RWPE1 (cell line): ENCODE data around the gene SMARCA4.
"Not testable (repeated sequence)": the region's sequence is repeated elsewhere in the genome, so short reads cannot be mapped to it uniquely, and the experiment has no call there.

Experiments used
- CTCF ChIA-PET: fragments of 350-600 bp; sonication (Branson Sonifier 250); formaldehyde crosslinking; extraction: SDS; loops from one replicate; lab custom pipeline; 2021; lab: Yijun Ruan, JAX
- POLR2A ChIA-PET: fragments of 400-600 bp; formaldehyde crosslinking; extraction: SDS; loops from one replicate; lab custom pipeline; 2020; ENCODE audit warnings: antibody characterized with exemption; ENCODE audit not compliant: low non-redundant PET; lab: Yijun Ruan, JAX
- DNase-seq: peaks from one replicate; pipeline ENCODE4 v3.0.0; 2012; ENCODE audit warnings: low spot score
- H3K27ac ChIP-seq: fragments of 450-650 bp; 2 replicates; pipeline ENCODE4 v1.5.1; 2017
- TF ChIP-seq, protein P1 (sequence below): fragments of 450-650 bp; conservative IDR thresholded peaks from 2 replicates; pipeline ENCODE4 v1.5.1; 2017; ENCODE audit warnings: low read depth, mild to moderate bottlenecking

SMARCA4 gene

DNA sequence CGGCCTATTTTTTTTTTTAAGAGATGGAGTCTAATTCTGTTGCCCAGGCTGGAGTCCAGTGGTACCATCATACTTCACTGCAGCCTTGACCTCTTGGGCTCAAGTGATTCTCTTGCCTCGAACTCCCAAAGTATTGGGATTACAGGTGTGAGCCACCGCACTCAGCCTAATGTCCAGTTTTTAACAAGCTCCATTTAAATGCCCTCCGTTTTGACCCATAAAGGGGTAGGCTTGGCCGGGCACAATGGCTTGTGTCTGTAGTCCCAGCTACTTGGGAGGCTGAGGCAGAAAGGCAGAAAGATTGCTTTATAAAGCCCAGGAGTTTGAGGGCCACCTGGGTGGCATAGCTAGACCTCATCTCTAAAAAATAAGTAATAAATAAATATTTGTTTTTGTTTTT lies 140.2 kb downstream of the SMARCA4 start:
- H3K27ac ChIP-seq: peak overlapping the region; percentile 80
- TF ChIP-seq, protein P1, sequence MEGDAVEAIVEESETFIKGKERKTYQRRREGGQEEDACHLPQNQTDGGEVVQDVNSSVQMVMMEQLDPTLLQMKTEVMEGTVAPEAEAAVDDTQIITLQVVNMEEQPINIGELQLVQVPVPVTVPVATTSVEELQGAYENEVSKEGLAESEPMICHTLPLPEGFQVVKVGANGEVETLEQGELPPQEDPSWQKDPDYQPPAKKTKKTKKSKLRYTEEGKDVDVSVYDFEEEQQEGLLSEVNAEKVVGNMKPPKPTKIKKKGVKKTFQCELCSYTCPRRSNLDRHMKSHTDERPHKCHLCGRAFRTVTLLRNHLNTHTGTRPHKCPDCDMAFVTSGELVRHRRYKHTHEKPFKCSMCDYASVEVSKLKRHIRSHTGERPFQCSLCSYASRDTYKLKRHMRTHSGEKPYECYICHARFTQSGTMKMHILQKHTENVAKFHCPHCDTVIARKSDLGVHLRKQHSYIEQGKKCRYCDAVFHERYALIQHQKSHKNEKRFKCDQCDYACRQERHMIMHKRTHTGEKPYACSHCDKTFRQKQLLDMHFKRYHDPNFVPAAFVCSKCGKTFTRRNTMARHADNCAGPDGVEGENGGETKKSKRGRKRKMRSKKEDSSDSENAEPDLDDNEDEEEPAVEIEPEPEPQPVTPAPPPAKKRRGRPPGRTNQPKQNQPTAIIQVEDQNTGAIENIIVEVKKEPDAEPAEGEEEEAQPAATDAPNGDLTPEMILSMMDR: no peak
- POLR2A ChIA-PET: no interaction called here
- DNase-seq: no peak
- CTCF ChIA-PET: no interaction called here

DNA sequence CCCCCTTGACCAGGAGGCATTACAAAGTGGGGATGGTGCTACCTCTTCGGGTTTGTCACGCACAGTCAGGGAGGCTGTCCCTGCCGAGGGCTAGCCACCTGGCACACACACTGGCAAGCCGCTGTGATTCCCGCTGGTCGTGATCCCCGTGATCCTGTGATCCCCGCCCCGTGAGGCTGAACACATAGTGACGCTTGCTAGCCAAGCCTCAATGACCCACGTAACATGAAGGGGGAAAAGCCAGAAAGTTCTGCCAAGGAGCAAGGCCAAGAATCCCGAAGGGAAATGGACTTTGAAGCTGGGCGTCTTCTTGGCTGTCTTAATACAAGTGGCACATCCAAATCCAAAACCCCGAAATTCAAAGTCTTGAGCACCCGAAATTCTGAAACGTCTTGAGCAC lies 142.1 kb downstream of the SMARCA4 start:
- TF ChIP-seq, protein P1: no peak
- ChIA-PET POLR2A (no interaction called here), CTCF (no interaction called here)
- H3K27ac ChIP-seq: peak overlapping the region; percentile 80
- no peak for DNase-seq

DNA sequence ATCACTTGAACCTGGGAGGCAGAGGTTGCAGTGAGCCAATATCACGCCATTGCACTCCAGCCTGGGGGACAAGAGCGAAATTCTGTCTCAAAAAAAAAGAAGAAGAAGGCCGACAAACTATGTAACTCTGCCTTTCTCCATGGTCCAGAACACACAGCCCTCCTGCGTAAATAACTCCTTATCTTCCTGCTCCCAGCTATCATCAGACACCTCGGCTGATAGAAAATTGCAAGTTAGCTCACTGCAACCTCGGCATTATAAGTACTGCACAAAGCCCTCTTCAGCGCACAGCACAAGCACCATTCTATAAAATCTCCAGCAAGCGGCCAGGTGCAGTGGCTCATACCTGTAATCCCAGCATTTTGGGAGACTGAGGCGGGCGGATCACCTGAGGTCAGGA lies 142.8 kb downstream of the SMARCA4 start:
- CTCF ChIA-PET, POLR2A ChIA-PET: not testable (repeated sequence)
- H3K27ac ChIP-seq: peak overlapping the region; percentile 80

GRCh38 chr19:11105014-11105636 lies 144.3 kb downstream of the SMARCA4 start:
- TF ChIP-seq, protein P1: no peak
- ChIA-PET CTCF (no interaction called here), POLR2A (no interaction called here)
- DNase-seq: no peak
- H3K27ac ChIP-seq: peak overlapping the region; percentile 80

More for the DNA sequence above, 142.8 kb downstream of the SMARCA4 start:
- DNase-seq: not testable (repeated sequence)

DNA sequence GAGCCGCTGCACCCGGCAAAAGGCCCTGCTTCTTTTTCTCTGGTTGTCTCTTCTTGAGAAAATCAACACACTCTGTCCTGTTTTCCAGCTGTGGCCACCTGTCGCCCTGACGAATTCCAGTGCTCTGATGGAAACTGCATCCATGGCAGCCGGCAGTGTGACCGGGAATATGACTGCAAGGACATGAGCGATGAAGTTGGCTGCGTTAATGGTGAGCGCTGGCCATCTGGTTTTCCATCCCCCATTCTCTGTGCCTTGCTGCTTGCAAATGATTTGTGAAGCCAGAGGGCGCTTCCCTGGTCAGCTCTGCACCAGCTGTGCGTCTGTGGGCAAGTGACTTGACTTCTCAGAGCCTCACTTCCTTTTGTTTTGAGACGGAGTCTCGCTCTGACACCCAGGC lies 145.6 kb downstream of the SMARCA4 start:
- ChIA-PET POLR2A (no interaction called here), CTCF (no interaction called here)
- DNase-seq: no peak
- TF ChIP-seq, protein P1: no peak
- peak overlapping the region; percentile 80 for H3K27ac ChIP-seq

DNA sequence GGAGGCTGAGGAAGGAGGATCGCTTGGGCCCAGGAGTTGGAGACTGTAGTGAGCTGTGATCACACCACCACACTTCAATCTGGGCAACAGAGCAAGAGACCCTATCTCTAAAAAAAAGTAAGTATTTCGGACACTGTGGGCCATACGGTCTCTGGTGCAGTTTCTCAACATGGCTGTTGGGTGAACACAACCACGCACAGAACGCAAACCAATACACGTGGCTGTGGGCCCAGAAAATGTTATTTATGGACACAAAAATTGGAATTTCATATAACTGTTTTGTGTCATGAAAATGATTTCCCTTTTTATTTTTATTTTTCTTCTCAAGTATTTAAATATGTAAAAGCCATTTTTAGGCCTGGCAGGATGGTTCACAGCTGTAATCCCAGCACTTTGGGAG lies 147.9 kb downstream of the SMARCA4 start:
- H3K27ac ChIP-seq: peak overlapping the region; percentile 80
- TF ChIP-seq, protein P1: no peak
- ChIA-PET CTCF (no interaction called here), POLR2A (interaction anchor here (0.7 kb wide), 1 partner anchor 14 kb away, joined by 10 read pairs; no protein-coding TSS in a partner anchor)
- no peak for DNase-seq

DNA sequence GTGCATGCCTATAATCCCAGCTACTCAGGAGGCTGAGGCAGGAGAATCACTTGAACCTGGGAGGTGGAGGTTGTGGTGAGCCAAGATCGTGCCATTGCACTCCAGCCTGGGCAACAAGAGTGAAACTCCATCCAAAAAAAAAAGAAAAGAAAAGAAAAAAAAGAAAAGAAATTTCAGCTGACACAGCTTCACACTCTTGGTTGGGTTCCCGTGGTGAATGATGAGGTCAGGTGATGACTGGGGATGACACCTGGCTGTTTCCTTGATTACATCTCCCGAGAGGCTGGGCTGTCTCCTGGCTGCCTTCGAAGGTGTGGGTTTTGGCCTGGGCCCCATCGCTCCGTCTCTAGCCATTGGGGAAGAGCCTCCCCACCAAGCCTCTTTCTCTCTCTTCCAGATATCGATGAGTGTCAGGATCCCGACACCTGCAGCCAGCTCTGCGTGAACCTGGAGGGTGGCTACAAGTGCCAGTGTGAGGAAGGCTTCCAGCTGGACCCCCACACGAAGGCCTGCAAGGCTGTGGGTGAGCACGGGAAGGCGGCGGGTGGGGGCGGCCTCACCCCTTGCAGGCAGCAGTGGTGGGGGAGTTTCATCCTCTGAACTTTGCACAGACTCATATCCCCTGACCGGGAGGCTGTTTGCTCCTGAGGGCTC lies 150.4 kb downstream of the SMARCA4 start:
- CTCF ChIA-PET: interaction anchor here (0.6 kb wide), 1 partner anchor 25 kb away, joined by 4 read pairs; no protein-coding TSS in a partner anchor
- POLR2A ChIA-PET: interaction anchor here (0.6 kb wide), 1 partner anchor 76 kb away, joined by 4 read pairs; no protein-coding TSS in a partner anchor

More for the DNA sequence above, 150.4 kb downstream of the SMARCA4 start:
- TF ChIP-seq, protein P1: no peak
- H3K27ac ChIP-seq: peak overlapping the region; percentile 80
- no peak for DNase-seq
